Liver (tissue), 9 donors: ENCODE measurements around the gene WNT2. TPM values are rescaled to one million over a fixed set of nuclear protein-coding genes. Genes with fewer than 3 reads are reported as not detected.

Source experiments
- DNase-seq: peaks from one replicate; pipeline ENCODE4 v3.0.0-alpha.2; 2017; ENCODE audit warnings: low spot score
- H3K27ac ChIP-seq, 2 donors: one replicate each; pipeline ENCODE4 v1.7.0; 2013; ENCODE audit warnings: inconsistent platforms in 2 of 2, low read length in 2 of 2, control low read depth in 1 of 2, low read depth in 1 of 2, mild to moderate bottlenecking in 1 of 2
- H3K27me3 ChIP-seq, 4 donors: one replicate each; pipeline versions ENCODE4 v1.6.1 to v1.7.0; 2013; ENCODE audit warnings: low read length in 3 of 4, inconsistent platforms in 1 of 4, mild to moderate bottlenecking in 1 of 4, moderate library complexity in 1 of 4; ENCODE audit not compliant: control insufficient read depth in 4 of 4, insufficient read depth in 4 of 4
- H3K36me3 ChIP-seq, 4 donors: one replicate each; pipeline versions ENCODE4 v1.6.1 to v1.7.0; 2013; ENCODE audit warnings: low read length in 3 of 4, mild to moderate bottlenecking in 3 of 4, low read depth in 1 of 4, moderate library complexity in 1 of 4; ENCODE audit not compliant: control insufficient read depth in 4 of 4, insufficient read depth in 3 of 4
- H3K4me1 ChIP-seq, 4 donors: one replicate each; pipeline versions ENCODE4 v1.6.1 to v1.7.0; 2013; ENCODE audit warnings: low read length in 3 of 4, mild to moderate bottlenecking in 3 of 4, moderate library complexity in 1 of 4; ENCODE audit not compliant: control insufficient read depth in 4 of 4, insufficient read depth in 4 of 4
- H3K4me3 ChIP-seq, 3 donors: one replicate each; pipeline versions ENCODE4 v1.6.1 to v1.7.0; 2013; ENCODE audit warnings: low read length in 3 of 3, control low read depth in 1 of 3, low read depth in 1 of 3, mild to moderate bottlenecking in 1 of 3
- H3K9ac ChIP-seq, 2 donors: one replicate each; pipeline ENCODE4 v1.7.0; 2013; ENCODE audit warnings: low read length in 2 of 2, mild to moderate bottlenecking in 2 of 2, moderate library complexity in 2 of 2, control low read depth in 1 of 2, low read depth in 1 of 2
- H3K9me3 ChIP-seq, 4 donors: one replicate each; pipeline versions ENCODE4 v1.6.1 to v1.7.0; 2013; ENCODE audit warnings: low read length in 3 of 4; ENCODE audit not compliant: control insufficient read depth in 4 of 4
- CTCF ChIP-seq: fragments of 150-350 bp; IDR thresholded peaks from 2 replicates; pipeline ENCODE4 v1.5.1; 2017; ENCODE audit warnings: improper control_type of control experiment, low read depth, low read length; ENCODE audit not compliant: missing input control
- EGR1 ChIP-seq, 2 donors: IDR thresholded peaks; 2 replicates each; pipeline ENCODE4 v1.6.1; 2016 to 2018; ENCODE audit warnings: antibody characterized with exemption in 2 of 2, low read depth in 2 of 2
- FOXA1 ChIP-seq: IDR thresholded peaks from 2 replicates; pipeline ENCODE4 v1.6.1; 2016; ENCODE audit warnings: antibody characterized with exemption
- FOXA2 ChIP-seq: IDR thresholded peaks from 2 replicates; pipeline ENCODE4 v1.6.1; 2016; ENCODE audit warnings: antibody characterized with exemption
- GABPA ChIP-seq, 2 donors: IDR thresholded peaks in 1 of 2; conservative IDR thresholded peaks in 1 of 2; 2 replicates each; pipeline ENCODE4 v1.6.1; 2016; ENCODE audit warnings: antibody characterized with exemption in 2 of 2, mild to moderate bottlenecking in 1 of 2, moderate library complexity in 1 of 2
- HNF4A ChIP-seq, 2 donors: conservative IDR thresholded peaks; 2 replicates each; pipeline ENCODE4 v1.6.1; 2016; ENCODE audit warnings: antibody characterized with exemption in 2 of 2, mild to moderate bottlenecking in 2 of 2
- JUND ChIP-seq, 2 donors: IDR thresholded peaks; 2 replicates each; pipeline ENCODE4 v1.6.1; 2016; ENCODE audit warnings: antibody characterized with exemption in 2 of 2
- MAX ChIP-seq: IDR thresholded peaks from 2 replicates; pipeline ENCODE4 v1.6.1; 2016; ENCODE audit warnings: antibody characterized with exemption
- NR2F2 ChIP-seq: IDR thresholded peaks from 2 replicates; pipeline ENCODE4 v1.6.1; 2016; ENCODE audit warnings: antibody characterized with exemption
- RAD21 ChIP-seq, 2 donors: IDR thresholded peaks; 2 replicates each; pipeline ENCODE4 v1.6.1; 2016; ENCODE audit warnings: antibody characterized with exemption in 2 of 2, mild to moderate bottlenecking in 2 of 2
- RXRA ChIP-seq, 2 donors: IDR thresholded peaks; 2 replicates each; pipeline ENCODE4 v1.6.1; 2017 to 2018; ENCODE audit warnings: antibody characterized with exemption in 2 of 2, mild to moderate bottlenecking in 1 of 2
- TAF1 ChIP-seq: conservative IDR thresholded peaks from 2 replicates; pipeline ENCODE4 v1.6.1; 2016; ENCODE audit warnings: antibody characterized with exemption, mild to moderate bottlenecking
- ZBTB33 ChIP-seq: IDR thresholded peaks from 2 replicates; pipeline ENCODE4 v1.6.1; 2016; ENCODE audit warnings: antibody characterized with exemption
- WGBS: extraction: QIAGEN DNeasy Blood & Tissue Kit; methylation state at CpG from one replicate; pipeline ENCODE4 v1.1.7; 2013; 5-methylcytosine and 5-hydroxymethylcytosine counted together
- polyA plus RNA-seq, 2 donors: library from polyadenylated mRNA; stranded (reverse) in 1 of 2; unstranded in 1 of 2; fragments of 200-250 nt in 1 of 2; fragments of >200 nt in 1 of 2; fragmentation: Nextera tagmentation in 1 of 2; extraction: Ambion mirVana in 1 of 2; gene quantifications; one replicate each; pipeline versions ENCODE4 v1.2.1 to v1.2.3, GENCODE V29; 2013 to 2015
- total RNA-seq, 2 donors: library from RNA; depleted of rRNA; stranded (reverse); fragments of >200 nt; gene quantifications; one replicate each; pipeline ENCODE4 v1.2.3, GENCODE V29; 2014
- TF ChIP-seq, protein P1 (sequence below): IDR thresholded peaks from 2 replicates; pipeline ENCODE4 v1.6.1; 2016; ENCODE audit warnings: antibody characterized with exemption
- donor health status: healthy.
- donor health status: healthy.
- donor health status: healthy.
- donor health status: healthy.
- donor health status: healthy.

Gene WNT2
- total and polyA plus RNA-seq, 4 donors = 1.1 to 2.0 (median 1.6) TPM

DNA sequence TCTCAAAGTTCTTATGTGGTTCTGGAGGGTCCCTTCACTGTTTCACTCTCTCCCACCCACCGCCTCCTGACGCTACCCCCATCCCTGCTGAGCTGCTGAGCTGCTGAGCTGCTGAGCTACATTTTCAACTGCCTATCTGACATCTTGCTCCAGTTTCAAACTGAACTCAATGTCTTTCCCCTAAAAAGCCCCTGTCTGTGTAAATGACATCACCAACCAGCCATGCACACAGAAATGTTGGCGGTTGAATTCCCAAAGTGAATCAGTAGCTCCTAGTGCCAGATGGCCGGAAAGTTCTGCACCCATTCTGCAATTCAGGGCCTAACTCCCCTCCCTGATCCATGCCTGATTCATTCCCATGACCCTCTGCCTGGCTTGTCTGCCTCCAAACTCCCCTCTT is 71.2 kb downstream of the WNT2 start:
- Histone ChIP-seq H3K36me3 (no peaks in the 10 kb centered on the region), H3K27ac (no peak overlapping the region), H3K4me3 (no peak overlapping the region), H3K9ac (no peak overlapping the region), H3K9me3 (no peaks in the 10 kb centered on the region), H3K4me1 (no peaks in the 10 kb centered on the region), H3K27me3 (no peaks in the 10 kb centered on the region)
- DNase-seq = no peak
- TF ChIP-seq, protein P1, sequence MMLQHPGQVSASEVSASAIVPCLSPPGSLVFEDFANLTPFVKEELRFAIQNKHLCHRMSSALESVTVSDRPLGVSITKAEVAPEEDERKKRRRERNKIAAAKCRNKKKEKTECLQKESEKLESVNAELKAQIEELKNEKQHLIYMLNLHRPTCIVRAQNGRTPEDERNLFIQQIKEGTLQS = no peak
- TF ChIP-seq NR2F2 = no peak
- no peak for TF ChIP-seq MAX
- TF ChIP-seq ZBTB33 = no peak
- no peak for TF ChIP-seq HNF4A (conservative IDR thresholded peaks at IDR 0.05)
- TF ChIP-seq FOXA1 = no peak
- no peak for TF ChIP-seq JUND (IDR thresholded peaks at IDR 0.05)
- TF ChIP-seq FOXA2 = no peak
- no peak for TF ChIP-seq RXRA (IDR thresholded peaks at IDR 0.05)
- no peak for TF ChIP-seq RAD21 (IDR thresholded peaks at IDR 0.05)
- TF ChIP-seq GABPA (IDR thresholded peaks at IDR 0.05 in 1 of 2, conservative IDR thresholded peaks at IDR 0.05 in 1 of 2) = no peak
- 88% methylated on average over 4 of the region's 4 CpGs for WGBS

DNA sequence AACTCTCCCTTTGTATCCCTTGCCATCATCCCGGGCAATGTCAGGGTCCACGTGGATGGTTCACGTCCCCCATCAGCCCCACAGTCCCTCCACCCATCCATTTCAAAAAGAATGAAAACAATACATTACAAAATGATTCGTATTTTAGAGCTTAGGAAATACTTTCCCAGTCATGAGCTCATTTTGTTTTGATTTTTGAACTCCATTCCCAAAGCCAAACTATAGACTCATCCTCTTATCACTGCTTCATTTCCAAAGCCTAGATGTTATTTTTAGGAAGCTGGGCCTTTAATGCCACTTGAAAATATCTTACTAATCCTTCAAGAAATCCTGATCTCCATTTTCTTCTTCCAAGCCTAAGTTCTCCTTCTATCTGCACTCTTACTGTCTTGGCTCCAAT is 72.1 kb downstream of the WNT2 start:
- Histone ChIP-seq H3K9ac (no peak overlapping the region), H3K27ac (no peak overlapping the region), H3K4me3 (no peak overlapping the region), H3K4me1 (no peaks in the 10 kb centered on the region), H3K27me3 (no peaks in the 10 kb centered on the region), H3K9me3 (no peaks in the 10 kb centered on the region), H3K36me3 (no peaks in the 10 kb centered on the region)
- 61% methylated on average over 4 of the region's 4 CpGs for WGBS
- TF ChIP-seq EGR1 (IDR thresholded peaks at IDR 0.05; ENCODE audit: low read depth in 2 of 2) (no peak), RXRA (IDR thresholded peaks at IDR 0.05) (no peak), HNF4A (conservative IDR thresholded peaks at IDR 0.05) (no peak), FOXA1 (no peak), TAF1 (no peak), CTCF (no peak), JUND (IDR thresholded peaks at IDR 0.05) (no peak)
- TF ChIP-seq, protein P1 = no peak
- DNase-seq = no peak

DNA sequence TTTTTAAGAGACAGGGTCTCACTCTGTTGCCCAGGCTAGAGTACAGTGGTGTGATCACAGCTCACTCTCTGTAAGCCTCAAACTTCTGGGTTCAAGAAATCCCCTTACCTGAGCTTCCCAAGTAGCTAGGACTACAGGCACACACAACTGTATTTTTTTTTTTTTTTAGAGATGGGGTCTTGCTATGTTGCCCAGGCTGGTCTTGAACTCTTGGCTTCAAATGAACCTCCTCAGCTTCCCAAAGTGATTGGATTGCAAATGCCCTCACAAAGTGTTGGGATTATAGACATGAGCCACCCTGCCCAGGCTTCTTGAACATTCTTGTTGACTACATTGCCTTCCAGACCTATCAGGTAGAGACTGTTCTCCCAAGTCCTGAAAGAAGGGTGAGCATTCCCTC is 72.6 kb downstream of the WNT2 start:
- H3K27me3 ChIP-seq = no peaks in the 10 kb centered on the region
- no peak for DNase-seq
- no peak overlapping the region for H3K9ac ChIP-seq
- H3K4me1 ChIP-seq = no peaks in the 10 kb centered on the region
- H3K36me3 ChIP-seq = no peaks in the 10 kb centered on the region
- no peak overlapping the region for H3K27ac ChIP-seq
- TF ChIP-seq RAD21 (IDR thresholded peaks at IDR 0.05) (no peak), FOXA1 (no peak)
- no peak overlapping the region for H3K4me3 ChIP-seq
- no peaks in the 10 kb centered on the region for H3K9me3 ChIP-seq
